GM10847 (cell line): ENCODE measurements around the gene CEP70.

Experiments used
- POLR2A ChIP-seq: IDR thresholded peaks from 2 replicates; pipeline ENCODE4 v1.6.1; 2011; ENCODE audit not compliant: insufficient read length; ENCODE audit errors: extremely low read depth

CEP70 gene

DNA sequence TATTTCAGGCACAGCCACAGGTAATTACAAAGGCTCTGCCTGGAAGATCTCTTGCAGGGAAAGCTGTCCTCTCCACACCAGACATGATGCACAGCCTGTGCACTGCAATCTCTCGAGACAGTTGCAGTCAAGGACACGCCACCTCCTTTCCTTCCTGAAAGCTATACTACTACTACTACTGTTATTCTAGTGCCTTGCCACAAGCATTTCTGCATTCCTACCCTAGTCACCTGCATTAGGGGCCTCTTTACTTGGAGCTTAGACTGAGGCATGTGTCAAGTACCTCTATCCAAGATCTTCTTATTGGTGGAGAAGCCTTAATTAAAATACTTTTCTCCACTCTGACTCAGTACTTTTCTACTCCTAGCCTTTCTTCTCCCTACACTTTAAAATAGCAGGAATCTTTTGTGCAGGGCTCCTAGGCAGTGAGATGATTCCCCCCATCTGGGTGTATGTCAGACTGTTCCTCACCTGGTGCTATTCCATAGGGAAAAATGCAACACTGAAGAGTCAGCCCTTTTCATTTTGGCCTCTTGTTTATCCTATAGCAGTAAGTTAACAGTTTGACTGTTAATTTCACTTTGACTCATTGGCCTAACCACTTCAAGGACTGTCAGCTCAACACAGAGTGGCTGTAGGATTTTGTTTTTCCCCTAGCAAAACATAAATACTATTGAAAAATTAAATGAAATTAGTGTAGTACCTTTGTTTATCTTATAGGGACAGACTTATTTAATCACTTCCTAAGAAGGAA lies 80.8 kb downstream of the CEP70 start:
- TF ChIP-seq POLR2A: no peak

GRCh38 chr3:138511945-138512344 lies 82.1 kb downstream of the CEP70 start:
- no peak for TF ChIP-seq POLR2A

DNA sequence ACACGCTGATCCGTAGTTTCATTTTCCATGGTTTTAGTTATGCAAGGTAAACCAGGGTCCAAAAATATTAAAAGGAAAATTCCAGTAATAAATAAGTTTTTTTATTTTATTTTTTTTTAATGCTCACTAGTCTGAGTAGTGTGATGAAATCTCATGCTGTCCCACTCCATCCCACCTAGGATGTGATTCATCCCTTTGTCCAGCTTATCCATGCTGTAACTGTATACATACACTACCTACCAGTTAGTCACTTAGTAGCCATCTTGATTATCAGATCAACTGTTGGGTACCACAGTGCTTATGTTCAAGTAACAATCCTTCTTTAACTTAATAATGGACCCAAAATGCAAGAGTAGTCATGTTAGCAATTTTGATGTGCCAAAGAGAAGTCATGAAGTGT lies 84.5 kb downstream of the CEP70 start:
- no peak for TF ChIP-seq POLR2A

GRCh38 chr3:138507524-138507923 lies 86.5 kb downstream of the CEP70 start:
- TF ChIP-seq POLR2A: no peak

DNA sequence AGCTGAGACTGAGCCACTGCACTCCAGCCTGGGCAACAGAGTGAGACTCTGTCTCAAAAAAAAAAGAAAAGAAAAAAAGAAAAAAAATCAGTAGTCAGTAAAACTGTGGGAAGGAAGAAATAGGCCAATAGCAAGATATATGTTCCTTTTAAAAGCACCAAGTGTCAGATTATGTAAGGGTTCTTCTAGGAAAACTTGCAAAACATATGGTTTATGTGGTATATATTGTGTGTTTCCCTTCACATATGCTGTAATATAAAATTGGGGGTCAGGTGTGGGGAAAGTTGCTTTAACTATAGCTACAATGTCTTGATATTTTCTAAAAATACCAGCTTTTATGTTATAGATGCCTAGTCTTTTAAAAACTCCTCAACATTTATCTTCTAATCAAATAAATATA lies 95.1 kb downstream of the CEP70 start:
- no peak for TF ChIP-seq POLR2A

GRCh38 chr3:138497851-138498250 lies 96.2 kb downstream of the CEP70 start:
- TF ChIP-seq POLR2A: no peak

- TF ChIP-seq POLR2A: no peak
These were observed 97.0 kb downstream of the CEP70 start for GRCh38 chr3:138497021-138497420.

GRCh38 chr3:138496436-138496835 lies 97.6 kb downstream of the CEP70 start:
- no peak for TF ChIP-seq POLR2A

- TF ChIP-seq POLR2A: no peak
These were observed 99.5 kb downstream of the CEP70 start for GRCh38 chr3:138494607-138494929.

DNA sequence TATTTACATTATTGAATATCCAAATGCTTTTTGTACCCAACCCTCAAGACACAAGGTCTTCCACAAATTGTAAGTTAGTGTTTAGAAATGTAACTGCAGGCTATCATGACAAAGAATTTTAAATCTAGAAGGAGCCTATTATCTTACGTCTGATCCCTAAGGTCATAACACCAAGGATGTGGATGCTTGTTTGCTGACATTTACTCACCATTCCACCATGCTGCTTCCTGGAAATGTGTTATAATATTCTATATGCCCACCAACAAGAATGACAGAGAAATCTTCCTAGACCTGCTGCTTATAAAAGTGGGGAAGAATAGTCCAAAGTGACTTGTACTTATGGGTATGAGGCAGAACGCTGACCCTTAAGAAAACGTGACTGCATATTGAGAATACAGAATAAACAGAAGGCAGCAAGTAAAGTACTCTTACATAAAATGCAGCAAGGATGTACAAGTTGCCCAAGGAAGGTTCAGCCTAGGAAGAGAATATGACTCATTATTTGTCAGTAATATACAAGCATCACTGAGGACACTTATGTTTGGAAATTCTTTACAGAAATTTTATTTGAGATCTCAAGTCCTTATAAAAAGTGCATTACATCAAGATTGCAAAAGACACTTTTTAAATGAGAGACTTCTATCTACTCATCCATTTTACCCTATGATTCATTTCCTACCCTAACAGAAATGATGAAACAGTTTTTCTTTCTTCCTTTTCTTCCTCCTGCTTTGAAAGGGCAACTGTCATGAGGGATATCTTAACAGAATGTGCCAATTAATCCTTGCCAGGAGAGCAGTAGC lies 100.1 kb downstream of the CEP70 start:
- no peak for TF ChIP-seq POLR2A

GRCh38 chr3:138492980-138493675 lies 100.9 kb downstream of the CEP70 start:
- no peak for TF ChIP-seq POLR2A

DNA sequence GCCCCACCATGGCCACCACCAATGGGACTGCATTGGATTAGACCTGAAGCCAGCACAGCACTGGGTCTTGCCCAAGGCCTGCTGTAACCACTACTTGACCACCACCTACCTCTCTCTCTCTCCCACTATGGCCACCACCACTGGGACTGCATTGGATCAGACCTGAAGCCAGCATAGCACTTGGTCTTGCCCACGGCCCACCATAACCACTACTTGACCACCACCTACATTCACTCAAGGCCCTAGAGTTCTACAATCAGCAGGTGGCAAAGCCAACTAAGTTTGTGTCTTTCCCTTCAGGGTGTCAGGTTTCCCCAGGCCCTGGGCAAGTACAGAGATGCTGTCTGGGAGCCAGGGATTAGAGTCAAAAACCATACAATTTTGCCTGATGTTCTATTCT lies 102.1 kb downstream of the CEP70 start:
- TF ChIP-seq POLR2A: no peak

DNA sequence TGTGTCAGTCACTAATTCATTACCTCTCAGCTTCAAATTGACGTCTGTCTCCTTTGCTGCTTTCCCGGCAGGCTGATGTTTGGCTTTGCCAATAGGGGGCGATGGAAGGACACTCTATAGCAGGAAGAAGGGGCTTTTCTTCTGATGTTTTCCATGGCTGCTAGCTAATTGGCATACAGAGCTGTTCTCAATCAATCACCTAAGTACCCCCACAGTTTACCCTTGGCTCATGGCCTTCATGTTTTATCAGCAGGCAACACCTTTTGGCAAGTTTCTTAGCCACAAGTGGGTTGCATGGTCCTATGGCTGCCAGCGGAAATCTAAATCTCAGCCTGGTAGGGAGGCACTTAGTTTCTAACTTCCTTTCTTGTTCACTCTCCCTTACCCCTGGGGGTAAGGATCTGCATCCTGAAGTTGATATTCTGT lies 114.6 kb downstream of the CEP70 start:
- no peak for TF ChIP-seq POLR2A

- TF ChIP-seq POLR2A: no peak
These were observed 116.3 kb downstream of the CEP70 start for GRCh38 chr3:138477801-138478200.

DNA sequence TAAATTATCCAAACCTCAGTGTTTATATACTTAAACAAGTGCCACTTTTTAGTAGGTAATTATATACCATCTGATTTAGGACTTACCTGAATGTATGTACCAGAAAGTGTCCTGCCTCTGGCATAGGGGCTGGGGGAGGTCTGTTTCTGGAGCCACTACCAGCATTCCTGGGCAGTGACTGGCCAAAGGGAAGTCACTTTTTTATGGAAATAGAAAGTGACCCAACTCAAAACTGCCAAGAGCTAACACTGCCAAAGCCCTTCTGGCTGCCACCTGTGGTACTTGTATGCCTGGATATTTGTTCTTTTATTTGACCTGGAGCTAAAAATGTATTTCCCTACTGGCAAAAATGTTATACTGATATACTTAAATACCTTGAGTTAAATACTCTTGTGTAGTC lies 116.9 kb downstream of the CEP70 start:
- no peak for TF ChIP-seq POLR2A

GRCh38 chr3:138476526-138476925 lies 117.5 kb downstream of the CEP70 start:
- TF ChIP-seq POLR2A: no peak
